ENCODE measurements around the gene ERH. TPM values are rescaled to one million over a fixed set of nuclear protein-coding genes. Genes with fewer than 3 reads are reported as not detected.

Gene ERH
- total RNA-seq, 6 donors from 2014 or later = 36.7 to 121 (median 60.5) TPM

DNA sequence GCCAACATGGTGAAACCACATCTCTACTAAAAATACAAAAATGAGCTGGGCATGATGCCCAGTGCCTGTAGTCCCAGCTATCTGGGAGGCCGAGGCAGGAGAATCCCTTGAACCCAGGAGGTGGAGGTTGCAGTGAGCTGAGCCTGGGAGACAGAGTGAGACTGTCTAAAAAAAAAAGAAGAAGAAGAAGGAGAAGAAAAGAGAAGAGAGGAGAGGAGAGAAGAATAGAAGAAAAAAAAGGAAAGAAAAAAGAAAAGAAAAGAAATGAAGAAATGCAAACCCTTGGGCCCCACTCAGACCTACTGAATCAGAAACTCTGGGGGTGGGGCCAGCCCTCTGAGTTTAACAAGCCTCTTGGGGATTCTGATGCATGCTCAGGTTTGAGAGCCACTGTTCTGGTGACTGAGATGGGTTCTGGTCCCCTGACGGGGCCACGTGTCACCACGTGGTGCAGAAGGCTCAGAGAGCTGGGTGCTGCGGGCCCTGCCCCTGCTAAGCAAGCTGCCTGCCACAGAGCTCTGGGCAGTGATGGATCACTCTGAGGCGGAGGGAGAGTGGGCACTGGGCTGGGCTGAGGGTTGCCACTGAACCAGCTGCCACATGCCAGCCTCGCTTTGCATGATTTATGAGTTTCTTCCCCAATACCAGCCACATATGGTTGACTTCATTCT, 37.5 kb downstream of the ERH start:
- ATAC-seq (ENCODE audit: low FRiP score in 2 of 2) (no peak), DNase-seq (peak in 1 of 2 donors; percentile 39)
- H3K27me3 ChIP-seq = no peaks in the 10 kb centered on the region
- WGBS, 2 donors = 59 to 65% methylated on average over 6 to 7 of the region's 7 CpGs
- no peak overlapping the region for H3K4me3 ChIP-seq
- TF ChIP-seq POLR2A (IDR thresholded peaks at IDR 0.05) (no peak), EP300 (IDR thresholded peaks at IDR 0.05) (no peak), POLR2AphosphoS5 (IDR thresholded peaks at IDR 0.05) (no peak)
- TF ChIP-seq, protein P1, sequence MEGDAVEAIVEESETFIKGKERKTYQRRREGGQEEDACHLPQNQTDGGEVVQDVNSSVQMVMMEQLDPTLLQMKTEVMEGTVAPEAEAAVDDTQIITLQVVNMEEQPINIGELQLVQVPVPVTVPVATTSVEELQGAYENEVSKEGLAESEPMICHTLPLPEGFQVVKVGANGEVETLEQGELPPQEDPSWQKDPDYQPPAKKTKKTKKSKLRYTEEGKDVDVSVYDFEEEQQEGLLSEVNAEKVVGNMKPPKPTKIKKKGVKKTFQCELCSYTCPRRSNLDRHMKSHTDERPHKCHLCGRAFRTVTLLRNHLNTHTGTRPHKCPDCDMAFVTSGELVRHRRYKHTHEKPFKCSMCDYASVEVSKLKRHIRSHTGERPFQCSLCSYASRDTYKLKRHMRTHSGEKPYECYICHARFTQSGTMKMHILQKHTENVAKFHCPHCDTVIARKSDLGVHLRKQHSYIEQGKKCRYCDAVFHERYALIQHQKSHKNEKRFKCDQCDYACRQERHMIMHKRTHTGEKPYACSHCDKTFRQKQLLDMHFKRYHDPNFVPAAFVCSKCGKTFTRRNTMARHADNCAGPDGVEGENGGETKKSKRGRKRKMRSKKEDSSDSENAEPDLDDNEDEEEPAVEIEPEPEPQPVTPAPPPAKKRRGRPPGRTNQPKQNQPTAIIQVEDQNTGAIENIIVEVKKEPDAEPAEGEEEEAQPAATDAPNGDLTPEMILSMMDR (IDR thresholded peaks at IDR 0.05) = no peak
- no peaks in the 10 kb centered on the region for H3K9me3 ChIP-seq
- no peaks in the 10 kb centered on the region for H3K36me3 ChIP-seq
- no peaks in the 10 kb centered on the region for H3K4me1 ChIP-seq
- no peak overlapping the region for H3K27ac ChIP-seq

DNA sequence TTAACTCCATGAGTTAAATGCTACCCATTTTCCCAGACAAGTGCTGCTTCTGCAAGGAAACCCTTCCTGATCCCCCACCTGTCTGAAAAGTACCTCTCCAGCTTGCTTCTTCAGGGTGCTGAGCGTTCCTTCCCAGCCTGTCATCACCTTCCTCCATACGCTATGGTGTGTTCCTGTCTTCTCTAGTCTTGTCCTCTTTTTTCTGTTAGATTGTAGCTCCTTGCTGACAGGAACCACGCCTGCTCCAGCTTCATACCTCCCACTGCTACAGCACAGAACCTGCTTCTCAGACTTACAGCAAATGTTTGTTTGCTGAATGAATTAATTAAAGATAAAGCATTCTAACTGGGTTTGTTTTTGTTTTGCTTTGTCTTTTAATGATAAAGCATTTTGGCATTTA, 39.1 kb downstream of the ERH start:
- TF ChIP-seq EP300 (IDR thresholded peaks at IDR 0.05) (no peak), POLR2AphosphoS5 (IDR thresholded peaks at IDR 0.05) (no peak), POLR2A (IDR thresholded peaks at IDR 0.05) (no peak)
- TF ChIP-seq, protein P1 (IDR thresholded peaks at IDR 0.05) = no peak
- DNase-seq (no peak), ATAC-seq (ENCODE audit: low FRiP score in 2 of 2) (no peak)
- Histone ChIP-seq H3K36me3 (no peaks in the 10 kb centered on the region), H3K27ac (no peak overlapping the region), H3K4me3 (no peak overlapping the region), H3K27me3 (no peaks in the 10 kb centered on the region), H3K4me1 (no peaks in the 10 kb centered on the region), H3K9me3 (no peaks in the 10 kb centered on the region)
- WGBS, 2 donors = 75 to 83% methylated on average over 3 of the region's 3 CpGs

- H3K27me3 ChIP-seq = no peaks in the 10 kb centered on the region
- DNase-seq = no peak
- H3K4me1 ChIP-seq = no peaks in the 10 kb centered on the region
- no peak overlapping the region for H3K4me3 ChIP-seq
- H3K27ac ChIP-seq = no peak overlapping the region
- TF ChIP-seq EP300 (IDR thresholded peaks at IDR 0.05) (no peak), POLR2AphosphoS5 (IDR thresholded peaks at IDR 0.05) (no peak), POLR2A (IDR thresholded peaks at IDR 0.05) (no peak)
- TF ChIP-seq, protein P1 (IDR thresholded peaks at IDR 0.05) = no peak
- H3K36me3 ChIP-seq = no peaks in the 10 kb centered on the region
- no peak for ATAC-seq (ENCODE audit: low FRiP score in 2 of 2)
- no peaks in the 10 kb centered on the region for H3K9me3 ChIP-seq
- WGBS, 2 donors = 62 to 67% methylated on average over 7 to 12 of the region's 12 CpGs
Observed at GRCh38 chr14:69358233-69358963, 39.7 kb downstream of the ERH start.

DNA sequence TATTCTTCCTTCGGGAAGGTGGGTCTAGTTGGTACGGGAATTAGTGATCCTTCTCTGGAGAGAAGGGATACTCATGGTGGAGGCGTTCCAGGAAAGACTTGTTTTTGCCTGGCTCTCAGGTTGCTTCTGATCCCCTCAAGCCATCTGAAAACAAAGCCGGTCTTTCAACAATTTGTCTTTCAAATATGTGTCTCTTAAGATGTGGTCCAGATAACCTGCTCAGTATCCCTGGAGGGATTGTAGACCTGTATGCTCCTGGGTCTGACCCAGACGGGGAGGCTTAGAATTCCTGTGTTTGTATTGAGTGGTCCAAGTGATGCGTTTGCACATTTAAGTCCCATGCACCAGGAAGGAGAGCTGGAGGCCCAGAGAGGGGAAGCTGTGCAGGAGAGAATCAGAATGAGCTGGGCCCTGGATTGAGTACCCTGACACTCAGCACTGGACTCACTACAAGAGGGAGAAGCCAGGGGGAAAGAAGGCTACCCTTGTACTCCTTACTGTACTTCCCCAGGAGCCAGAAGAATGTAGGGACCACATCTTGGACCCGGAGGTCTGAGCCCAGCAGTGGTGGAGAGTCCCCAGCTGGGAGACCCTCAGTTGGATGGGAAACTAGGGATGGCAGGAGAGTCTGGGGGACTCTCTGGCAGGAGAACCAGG, 40.4 kb downstream of the ERH start:
- H3K27ac ChIP-seq = no peak overlapping the region
- H3K4me1 ChIP-seq = no peaks in the 10 kb centered on the region
- TF ChIP-seq POLR2AphosphoS5 (IDR thresholded peaks at IDR 0.05) (no peak), EP300 (IDR thresholded peaks at IDR 0.05) (no peak), POLR2A (IDR thresholded peaks at IDR 0.05) (no peak)
- TF ChIP-seq, protein P1 (IDR thresholded peaks at IDR 0.05) = no peak
- ATAC-seq (ENCODE audit: low FRiP score in 2 of 2) (no peak), DNase-seq (no peak)
- 77 to 82% methylated on average over 7 of the region's 7 CpGs for whole genome bisulfite sequencing, 2 donors
- no peaks in the 10 kb centered on the region for H3K9me3 ChIP-seq
- no peaks in the 10 kb centered on the region for H3K36me3 ChIP-seq
- H3K4me3 ChIP-seq = no peak overlapping the region
- H3K27me3 ChIP-seq = no peaks in the 10 kb centered on the region

Measured in upper lobe of left lung (tissue), 6 donors.